GM12873 (cell line): ENCODE measurements around the gene SMAD3.

Source experiments
- TF ChIP-seq, protein P1 (sequence below): IDR thresholded peaks from 2 replicates; pipeline ENCODE4 v1.5.1; 2012; ENCODE audit warnings: low read depth, mild to moderate bottlenecking, moderate library complexity, low read length, control low read depth; ENCODE audit not compliant: insufficient read depth; ENCODE audit errors: missing control alignments

Gene SMAD3

DNA sequence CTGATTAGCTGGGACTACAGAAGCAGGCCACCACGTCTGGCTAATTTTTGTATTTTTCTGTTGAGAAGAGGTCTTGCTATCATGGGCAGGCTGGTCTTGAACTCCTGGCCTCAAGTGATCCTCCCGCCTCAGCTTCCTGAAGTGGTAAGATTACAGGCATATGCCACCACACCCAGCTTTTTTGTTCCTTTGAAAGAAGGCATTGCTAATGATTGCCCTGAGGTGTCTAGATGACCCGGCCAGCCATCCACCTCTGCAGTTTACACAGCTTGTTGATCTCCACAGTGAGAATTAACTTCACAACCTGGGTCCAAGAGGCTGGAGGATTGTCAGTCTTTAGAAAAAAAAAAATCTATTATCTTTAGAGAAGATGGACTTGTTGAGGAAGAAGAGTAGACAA lies 58.7 kb downstream of the SMAD3 start:
- TF ChIP-seq, protein P1, sequence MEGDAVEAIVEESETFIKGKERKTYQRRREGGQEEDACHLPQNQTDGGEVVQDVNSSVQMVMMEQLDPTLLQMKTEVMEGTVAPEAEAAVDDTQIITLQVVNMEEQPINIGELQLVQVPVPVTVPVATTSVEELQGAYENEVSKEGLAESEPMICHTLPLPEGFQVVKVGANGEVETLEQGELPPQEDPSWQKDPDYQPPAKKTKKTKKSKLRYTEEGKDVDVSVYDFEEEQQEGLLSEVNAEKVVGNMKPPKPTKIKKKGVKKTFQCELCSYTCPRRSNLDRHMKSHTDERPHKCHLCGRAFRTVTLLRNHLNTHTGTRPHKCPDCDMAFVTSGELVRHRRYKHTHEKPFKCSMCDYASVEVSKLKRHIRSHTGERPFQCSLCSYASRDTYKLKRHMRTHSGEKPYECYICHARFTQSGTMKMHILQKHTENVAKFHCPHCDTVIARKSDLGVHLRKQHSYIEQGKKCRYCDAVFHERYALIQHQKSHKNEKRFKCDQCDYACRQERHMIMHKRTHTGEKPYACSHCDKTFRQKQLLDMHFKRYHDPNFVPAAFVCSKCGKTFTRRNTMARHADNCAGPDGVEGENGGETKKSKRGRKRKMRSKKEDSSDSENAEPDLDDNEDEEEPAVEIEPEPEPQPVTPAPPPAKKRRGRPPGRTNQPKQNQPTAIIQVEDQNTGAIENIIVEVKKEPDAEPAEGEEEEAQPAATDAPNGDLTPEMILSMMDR: no peak

DNA sequence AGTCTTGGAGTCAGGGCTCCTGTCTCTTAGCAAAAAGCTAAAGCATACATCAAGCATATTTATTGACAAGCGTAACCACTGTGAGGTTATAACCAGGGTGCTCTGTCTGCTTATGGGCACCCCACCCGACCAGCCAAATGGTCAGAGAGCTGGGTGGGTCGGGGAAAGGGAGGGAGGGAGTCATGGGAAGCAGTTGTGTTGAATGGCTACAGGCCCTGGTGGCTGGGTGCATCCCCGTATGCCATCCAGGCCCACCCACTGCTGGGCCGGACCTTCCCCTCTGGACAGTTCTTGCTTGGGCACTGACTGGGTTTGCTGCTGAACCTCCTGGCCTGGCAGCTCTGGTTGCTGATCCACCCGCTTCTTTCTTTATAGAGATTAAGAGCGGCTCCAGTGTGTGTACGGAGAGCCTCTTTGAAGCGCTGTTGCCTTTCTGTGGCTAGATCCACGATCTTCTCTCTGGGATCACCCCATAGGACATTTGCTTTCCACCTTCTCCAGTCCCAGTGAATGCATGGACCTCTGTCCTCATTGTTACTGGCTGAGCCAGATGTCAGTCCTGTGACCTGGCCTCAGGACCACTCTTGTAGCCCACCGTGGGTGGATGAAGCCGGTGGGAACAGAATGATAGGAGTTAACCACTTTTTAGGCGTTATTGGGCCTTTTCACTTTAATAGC lies 59.6 kb downstream of the SMAD3 start:
- TF ChIP-seq, protein P1: no peak

DNA sequence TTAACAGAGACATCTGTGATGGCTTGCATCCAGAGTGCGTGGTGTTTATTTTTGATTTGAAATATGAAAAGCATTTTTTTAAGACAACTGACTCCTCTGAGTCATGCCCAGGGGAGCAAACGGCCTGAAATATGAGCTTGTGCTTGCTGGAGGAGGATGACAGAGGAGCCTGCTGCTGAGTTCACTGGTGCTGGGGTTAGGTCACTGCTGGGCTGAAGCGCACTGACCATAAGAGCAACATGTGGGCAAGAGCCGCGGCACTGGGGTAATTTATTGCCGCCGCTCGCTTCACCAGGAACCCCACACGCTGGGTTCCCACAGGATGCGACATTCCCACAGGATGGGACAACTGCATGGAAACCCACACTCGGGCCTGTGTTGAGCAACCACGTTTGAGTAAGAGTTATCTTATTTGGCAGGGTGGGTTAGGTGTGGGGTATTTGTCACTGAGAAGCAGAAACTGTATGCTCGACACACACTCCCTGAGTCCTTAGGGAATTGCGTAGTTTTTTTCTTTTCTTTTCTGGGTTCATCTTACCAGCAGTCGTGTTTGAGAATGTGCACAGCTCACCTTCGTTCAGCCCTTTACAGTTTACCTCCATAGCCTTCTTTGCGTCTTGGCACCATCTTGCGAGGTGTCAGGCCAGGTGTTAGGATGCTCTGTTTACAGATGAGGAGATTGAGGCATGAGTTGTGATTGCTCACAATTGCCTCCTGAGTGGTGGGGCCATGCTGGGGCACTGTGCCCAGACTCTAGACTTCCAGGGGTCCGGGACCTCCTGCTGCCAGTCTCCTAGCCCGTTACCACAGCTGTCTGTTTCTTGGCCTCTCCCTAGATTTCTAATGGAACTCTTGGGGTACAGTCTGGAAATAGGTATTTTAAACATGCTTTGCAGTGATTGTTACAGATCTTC lies 60.4 kb downstream of the SMAD3 start:
- TF ChIP-seq, protein P1: no peak

DNA sequence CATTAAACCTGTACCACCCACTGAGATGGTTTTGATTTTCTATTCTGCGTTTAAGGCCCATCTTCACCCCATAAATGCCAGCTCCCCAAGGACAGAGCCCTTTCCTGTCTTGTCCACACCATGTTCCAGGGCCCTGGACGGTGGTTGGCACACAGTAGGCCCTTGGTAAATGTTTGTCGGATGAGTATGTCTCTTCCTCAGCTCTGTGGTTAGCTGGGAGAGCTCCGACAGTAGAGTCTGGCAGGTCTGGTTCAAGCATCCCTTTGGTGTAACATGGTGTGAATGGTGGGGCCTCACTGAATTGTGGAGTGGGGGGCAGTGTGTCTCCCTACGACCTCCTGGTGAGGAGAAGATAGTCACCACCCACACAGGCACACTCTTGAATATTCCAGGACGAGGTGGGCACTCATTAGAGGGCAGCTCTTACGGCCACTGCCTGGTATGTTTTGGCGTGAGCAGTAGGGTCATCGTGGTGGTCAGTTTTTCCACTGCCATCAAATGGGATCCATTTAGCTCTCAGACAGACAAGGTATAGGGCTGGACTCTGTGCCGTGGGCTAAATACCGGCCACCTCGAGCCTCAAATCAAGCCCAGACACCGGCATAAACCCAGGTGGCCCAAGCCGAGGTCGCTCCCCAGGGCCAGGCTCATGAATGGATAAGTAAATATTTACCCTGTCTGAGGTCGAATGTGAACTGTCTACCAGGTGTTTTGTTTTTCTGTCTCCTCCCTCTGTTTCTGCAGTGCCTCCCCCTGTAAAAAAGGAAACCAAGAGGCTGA lies 61.3 kb downstream of the SMAD3 start:
- TF ChIP-seq, protein P1: no peak

DNA sequence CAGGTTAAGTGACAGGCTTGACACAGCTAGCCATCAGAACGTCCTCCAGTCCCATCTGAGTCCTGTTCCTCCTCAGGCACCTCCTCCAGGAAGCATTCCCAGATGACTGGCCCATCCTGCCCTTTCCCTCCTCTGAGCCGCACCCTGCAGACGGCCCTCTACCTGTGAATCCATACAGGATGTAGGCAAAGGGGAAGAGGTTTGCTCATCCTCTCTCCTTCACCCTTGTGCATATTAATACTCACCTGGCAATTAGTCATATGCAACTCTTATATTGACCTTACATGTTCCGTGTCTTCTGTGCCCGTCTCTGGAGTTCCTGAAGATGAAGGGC lies 61.9 kb downstream of the SMAD3 start:
- TF ChIP-seq, protein P1: no peak

DNA sequence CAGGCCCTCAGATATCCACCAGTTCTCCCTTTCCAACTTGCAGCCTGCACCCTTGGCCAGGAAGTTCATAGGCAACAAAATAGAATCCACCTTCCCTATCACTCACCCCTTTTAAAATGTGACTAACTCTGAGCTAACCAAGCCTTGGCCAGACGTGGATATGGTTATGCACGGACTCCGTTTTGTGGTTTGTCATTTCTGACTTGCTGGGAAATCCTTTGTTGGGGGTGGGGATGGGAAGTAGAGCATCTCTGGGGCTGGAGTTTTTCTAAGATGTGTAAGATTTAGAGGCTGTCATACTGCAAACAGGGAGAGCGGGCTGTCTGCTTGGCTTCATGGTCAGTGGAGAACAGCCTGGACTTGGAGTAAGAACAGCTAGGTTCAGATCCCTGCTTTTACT lies 62.6 kb downstream of the SMAD3 start:
- TF ChIP-seq, protein P1: no peak

DNA sequence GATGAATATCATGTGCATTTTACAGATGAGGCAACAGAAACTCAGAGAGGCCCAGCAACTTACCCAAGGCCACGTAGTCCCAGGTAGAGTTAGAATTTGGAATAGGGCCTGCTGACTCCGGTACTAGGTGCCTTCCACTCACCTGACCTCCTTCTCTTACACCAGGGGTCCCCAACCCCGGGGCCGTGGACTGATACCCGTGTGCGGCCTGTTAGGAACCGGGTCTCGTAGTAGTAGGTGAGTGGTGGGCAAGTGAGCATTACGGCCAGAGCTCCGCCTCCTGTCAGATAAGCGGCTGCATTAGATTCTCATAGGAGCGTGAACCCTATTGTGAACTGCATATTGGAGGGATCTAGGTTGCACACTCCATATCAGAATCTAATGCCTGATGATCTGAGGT lies 64.8 kb downstream of the SMAD3 start:
- TF ChIP-seq, protein P1: no peak
